ENCODE data around the gene GATAD2A. TPM values are rescaled to one million over a fixed set of nuclear protein-coding genes. Genes with fewer than 3 reads are reported as not detected.
A peak's percentile ranks its signal among the peaks of the same experiment; 100 is the strongest.

Gene GATAD2A
- total RNA-seq, 1 experiment from 2014 or later, result 189 TPM

GRCh38 chr19:19422156-19422555 lies 16.7 kb downstream of the GATAD2A start:
- TF ChIP-seq CTCF (conservative IDR thresholded peaks at IDR 0.05), result no peak
- H3K23ac ChIP-seq (ENCODE audit: insufficient read length, low read depth, low read length), result no peak overlapping the region
- no peak overlapping the region for H3T11ph ChIP-seq (ENCODE audit: low read length)
- Mint-ChIP-seq H3K27ac (peak overlapping the region in 1 of 3 experiments; percentile 65; a peak in 1 of 7 replicates), H3K27me3 (ENCODE audit: low read depth) (no peaks in the 10 kb centered on the region), H3K9me3 (no peaks in the 10 kb centered on the region), H3K4me1 (peaks cover 40 to 62% of the 10 kb centered on the region in 2 experiments), H3K36me3 (ENCODE audit: insufficient read depth in 1 of 3, low read depth in 3 of 3) (peaks cover 0 to 10% (median 4%) of the 10 kb centered on the region in 3 experiments; a peak in 4 of 7 replicates), H3K4me3 (no peak overlapping the region)
- no peak overlapping the region for H4K8ac ChIP-seq (replicated peaks; ENCODE audit: insufficient read length, low read depth, low read length)
- no peak for DNase-seq
- H3K23me2 ChIP-seq (ENCODE audit: insufficient read length, low read depth, low read length, poor library complexity, severe bottlenecking), result no peaks in the 10 kb centered on the region
- H2BK120ac ChIP-seq (ENCODE audit: low read depth, low read length, poor library complexity, severe bottlenecking), result no peak overlapping the region
- H2AK5ac ChIP-seq (ENCODE audit: insufficient read length, low read length), result no peak overlapping the region
- no peak overlapping the region for H2BK12ac ChIP-seq (ENCODE audit: insufficient read length, low read depth, low read length)
- no peak overlapping the region for H4K5ac ChIP-seq (ENCODE audit: insufficient read length, low read depth, low read length)
- H2AFZ ChIP-seq (ENCODE audit: low read length), result no peak overlapping the region
- H3K4me1 ChIP-seq (ENCODE audit: insufficient read depth, low read length), result peaks cover 2% of the 10 kb centered on the region; the same call in 1 of the 2 replicates
- H3K27ac ChIP-seq (ENCODE audit: insufficient read length, low read depth, low read length), result no peak overlapping the region
- peaks cover 86% of the 10 kb centered on the region; the same call in 1 of the 2 replicates for H3K79me2 ChIP-seq (ENCODE audit: insufficient read depth, low read length)
- H3K9me3 ChIP-seq (ENCODE audit: control insufficient read depth, low read depth, low read length), result no peaks in the 10 kb centered on the region
- no peak overlapping the region for H3K14ac ChIP-seq (ENCODE audit: insufficient read depth, low read length)
- no CpG with 5 or more reads among the region's 5 CpGs for WGBS (ENCODE audit: extremely low coverage, insufficient read length, low lambda C conversion rate)
- no peak overlapping the region for H3K4ac ChIP-seq (ENCODE audit: low read depth, low read length)
- H3K79me1 ChIP-seq (ENCODE audit: insufficient read depth, low read depth, low read length, poor library complexity, severe bottlenecking), result peaks cover 17% of the 10 kb centered on the region
- H2BK5ac ChIP-seq (ENCODE audit: insufficient read length, low read length), result no peak overlapping the region
- H4K20me1 ChIP-seq (ENCODE audit: control insufficient read depth, insufficient read depth, insufficient read length), result no peaks in the 10 kb centered on the region
- no peak overlapping the region for H3K9ac ChIP-seq (ENCODE audit: extremely low read depth, insufficient read length, low read length)
- no peaks in the 10 kb centered on the region for H3K27me3 ChIP-seq (ENCODE audit: insufficient read depth, low read length)
- H3K56ac ChIP-seq (ENCODE audit: insufficient read length, low read depth, low read length), result no peak overlapping the region
- H2BK15ac ChIP-seq (ENCODE audit: low read depth, low read length), result no peak overlapping the region
- no peak overlapping the region for H4K91ac ChIP-seq (ENCODE audit: insufficient read length, low read depth, low read length)
- H3K18ac ChIP-seq (ENCODE audit: insufficient read length, low read depth, low read length), result no peak overlapping the region
- no peak overlapping the region for H3K4me2 ChIP-seq (ENCODE audit: insufficient read depth, insufficient read length, low read length)
- no peak overlapping the region for H2BK20ac ChIP-seq (ENCODE audit: low read depth, low read length, poor library complexity, severe bottlenecking)
